Gastrocnemius medialis (tissue), 4 donors: Measurements from ENCODE around the gene LZTS3.
"Not testable (repeated sequence)": the region's sequence is repeated elsewhere in the genome, so short reads cannot be mapped to it uniquely, and the experiment has no call there.

Source experiments
- POLR2A ChIP-seq, 2 donors: fragments of 450-650 bp; IDR thresholded peaks; one replicate each; pipeline ENCODE4 v1.6.1; 2017; ENCODE audit warnings: antibody characterized with exemption in 2 of 2, mild to moderate bottlenecking in 2 of 2, moderate library complexity in 2 of 2
- TF ChIP-seq, protein P1 (sequence below), 5 experiments: fragments of 450-650 bp in 3 of 5; fragments of 200-600 bp in 2 of 5; sonication (generic) in 2 of 5; IDR thresholded peaks in 4 of 5; conservative IDR thresholded peaks in 1 of 5; 1 replicate in 4 of 5; 2 replicates in 1 of 5; pipeline ENCODE4 v1.5.1; 2016 to 2019; ENCODE audit warnings: antibody characterized with exemption in 5 of 5, mild to moderate bottlenecking in 3 of 5, moderate library complexity in 3 of 5

DNA sequence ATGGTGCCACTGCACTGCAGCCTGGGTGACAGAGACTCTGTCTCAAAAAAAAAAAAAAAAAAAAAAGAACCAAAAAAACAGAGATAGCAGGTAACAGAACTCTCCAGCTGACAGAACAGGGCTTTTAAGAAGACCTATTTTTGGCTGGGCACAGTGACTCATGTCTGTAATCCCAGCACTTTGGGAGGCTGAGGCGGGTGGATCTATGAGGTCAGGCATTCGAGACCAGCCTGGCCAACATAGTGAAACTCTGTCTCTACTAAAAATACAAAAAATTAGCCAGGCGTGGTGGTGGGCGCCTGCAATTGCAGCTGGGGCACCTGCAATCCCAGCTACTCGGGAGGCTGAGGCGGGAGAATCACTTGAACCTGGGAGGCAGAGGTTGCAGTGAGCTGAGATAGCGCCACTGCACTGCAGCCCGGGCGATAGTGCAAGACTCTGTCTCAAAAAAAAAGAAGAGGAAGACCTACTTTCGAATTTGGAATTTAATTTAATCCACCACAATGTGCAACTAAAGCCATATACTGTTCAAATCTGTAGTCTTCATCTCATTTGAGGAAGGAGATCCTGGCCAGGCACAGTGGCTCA, 21.2 kb downstream of the LZTS3 start:
- TF ChIP-seq, protein P1, sequence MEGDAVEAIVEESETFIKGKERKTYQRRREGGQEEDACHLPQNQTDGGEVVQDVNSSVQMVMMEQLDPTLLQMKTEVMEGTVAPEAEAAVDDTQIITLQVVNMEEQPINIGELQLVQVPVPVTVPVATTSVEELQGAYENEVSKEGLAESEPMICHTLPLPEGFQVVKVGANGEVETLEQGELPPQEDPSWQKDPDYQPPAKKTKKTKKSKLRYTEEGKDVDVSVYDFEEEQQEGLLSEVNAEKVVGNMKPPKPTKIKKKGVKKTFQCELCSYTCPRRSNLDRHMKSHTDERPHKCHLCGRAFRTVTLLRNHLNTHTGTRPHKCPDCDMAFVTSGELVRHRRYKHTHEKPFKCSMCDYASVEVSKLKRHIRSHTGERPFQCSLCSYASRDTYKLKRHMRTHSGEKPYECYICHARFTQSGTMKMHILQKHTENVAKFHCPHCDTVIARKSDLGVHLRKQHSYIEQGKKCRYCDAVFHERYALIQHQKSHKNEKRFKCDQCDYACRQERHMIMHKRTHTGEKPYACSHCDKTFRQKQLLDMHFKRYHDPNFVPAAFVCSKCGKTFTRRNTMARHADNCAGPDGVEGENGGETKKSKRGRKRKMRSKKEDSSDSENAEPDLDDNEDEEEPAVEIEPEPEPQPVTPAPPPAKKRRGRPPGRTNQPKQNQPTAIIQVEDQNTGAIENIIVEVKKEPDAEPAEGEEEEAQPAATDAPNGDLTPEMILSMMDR (IDR thresholded peaks at IDR 0.05 in 4 of 5, conservative IDR thresholded peaks at IDR 0.05 in 1 of 5), result not testable (repeated sequence)
- not testable (repeated sequence) for TF ChIP-seq POLR2A (IDR thresholded peaks at IDR 0.05)
